Measurements from ENCODE around the gene CD109.
"Not testable (repeated sequence)": the region's sequence is repeated elsewhere in the genome, so short reads cannot be mapped to it uniquely, and the experiment has no call there.

The CD109 gene

DNA sequence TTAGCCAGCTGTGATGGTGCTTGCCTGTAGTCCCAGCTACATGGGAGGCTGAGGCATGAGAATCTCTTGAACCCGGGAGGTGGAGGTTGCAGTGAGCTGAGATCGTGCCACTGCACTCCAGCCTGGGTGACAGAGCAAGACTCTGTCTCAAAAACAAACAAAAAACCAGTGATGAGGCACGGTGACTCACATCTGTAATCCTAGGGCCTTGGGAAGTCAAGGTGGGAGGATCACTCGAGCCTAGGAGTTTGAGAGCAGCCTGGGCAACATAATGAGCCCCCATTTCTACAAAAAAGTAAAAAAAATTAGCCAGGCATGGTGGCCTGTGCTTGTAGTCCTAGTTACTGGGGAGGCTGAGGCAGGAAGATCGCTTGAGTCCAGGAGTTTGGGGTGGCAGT is 19.1 kb downstream of the CD109 start:
- DNase-seq, result peak; percentile 56
- in situ Hi-C loops (cut with HindIII; ENCODE audit: low pct_ligation_motif_present, low pct_unique_long_range_greater_than_20kb, low sequenced_read_pairs), result not testable (repeated sequence)

GRCh38 chr6:73719046-73719445 is 23.0 kb downstream of the CD109 start:
- no peak for DNase-seq
- in situ Hi-C loops (cut with HindIII; ENCODE audit: low pct_ligation_motif_present, low pct_unique_long_range_greater_than_20kb, low sequenced_read_pairs), result no loop called here

DNA sequence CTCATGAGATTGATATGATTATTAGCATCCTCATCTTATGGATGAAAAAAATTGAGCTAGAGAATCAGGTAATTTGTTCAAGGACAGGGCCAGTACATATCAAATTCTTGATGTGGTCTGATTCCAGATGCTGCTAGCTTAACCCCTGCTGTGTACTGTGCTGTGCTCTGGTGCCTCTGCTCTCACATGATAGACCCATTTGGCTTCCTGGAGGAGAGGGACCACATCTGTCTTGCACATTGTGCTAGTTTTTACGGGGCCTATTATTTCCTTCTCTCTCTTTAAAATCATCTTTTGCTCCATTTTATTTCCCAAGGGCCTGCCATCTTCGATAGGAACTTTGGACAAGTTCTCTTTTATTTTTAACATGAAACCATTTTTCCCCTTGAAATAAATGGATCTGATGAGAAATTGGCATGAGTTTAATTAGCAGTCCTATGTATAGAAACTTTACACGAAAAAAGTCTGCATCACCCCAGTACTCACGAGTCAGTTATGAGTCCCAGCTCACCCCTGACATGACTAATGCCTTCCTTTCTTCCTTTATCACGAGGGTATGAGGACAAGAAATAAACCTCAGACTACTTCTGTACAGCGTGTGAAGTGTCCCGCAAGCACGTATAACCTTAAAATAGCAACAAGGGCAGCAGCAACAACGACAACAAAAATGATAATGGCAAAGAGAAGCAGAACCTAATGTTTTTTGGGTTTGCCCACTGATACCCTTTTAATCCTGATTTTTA is 26.5 kb downstream of the CD109 start:
- in situ Hi-C loops (cut with HindIII; ENCODE audit: low pct_ligation_motif_present, low pct_unique_long_range_greater_than_20kb, low sequenced_read_pairs), result no loop called here
- peak; percentile 66 for DNase-seq

DNA sequence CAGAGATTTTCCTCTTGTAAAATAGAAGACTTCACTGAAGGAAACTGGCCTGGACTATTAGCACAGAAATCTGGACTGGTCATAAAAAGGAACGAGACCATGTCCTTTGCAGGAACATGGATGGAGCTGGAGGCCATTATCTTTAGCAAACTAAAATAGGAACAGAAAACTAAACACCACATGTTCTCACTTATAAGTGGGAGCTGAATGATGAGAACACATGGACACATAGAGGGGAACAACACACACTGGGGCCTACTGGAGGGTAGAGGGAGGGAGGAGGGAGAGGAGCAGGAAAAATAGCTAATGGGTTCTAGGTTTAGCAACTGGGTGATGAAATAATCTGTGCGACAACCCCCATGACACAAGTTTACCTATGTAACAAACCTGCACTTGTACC is 27.5 kb downstream of the CD109 start:
- DNase-seq; in situ Hi-C loops (cut with HindIII; ENCODE audit: low pct_ligation_motif_present, low pct_unique_long_range_greater_than_20kb, low sequenced_read_pairs): not testable (repeated sequence)

- in situ Hi-C loops (cut with HindIII; ENCODE audit: low pct_ligation_motif_present, low pct_unique_long_range_greater_than_20kb, low sequenced_read_pairs), result no loop called here
- no peak for DNase-seq
These were observed 28.4 kb downstream of the CD109 start for GRCh38 chr6:73724389-73724788.

GRCh38 chr6:73725192-73725591 is 29.2 kb downstream of the CD109 start:
- in situ Hi-C loops (cut with HindIII; ENCODE audit: low pct_ligation_motif_present, low pct_unique_long_range_greater_than_20kb, low sequenced_read_pairs); DNase-seq: not testable (repeated sequence)

GRCh38 chr6:73727114-73727513 is 31.1 kb downstream of the CD109 start:
- no peak for DNase-seq
- in situ Hi-C loops (cut with HindIII; ENCODE audit: low pct_ligation_motif_present, low pct_unique_long_range_greater_than_20kb, low sequenced_read_pairs), result no loop called here

DNA sequence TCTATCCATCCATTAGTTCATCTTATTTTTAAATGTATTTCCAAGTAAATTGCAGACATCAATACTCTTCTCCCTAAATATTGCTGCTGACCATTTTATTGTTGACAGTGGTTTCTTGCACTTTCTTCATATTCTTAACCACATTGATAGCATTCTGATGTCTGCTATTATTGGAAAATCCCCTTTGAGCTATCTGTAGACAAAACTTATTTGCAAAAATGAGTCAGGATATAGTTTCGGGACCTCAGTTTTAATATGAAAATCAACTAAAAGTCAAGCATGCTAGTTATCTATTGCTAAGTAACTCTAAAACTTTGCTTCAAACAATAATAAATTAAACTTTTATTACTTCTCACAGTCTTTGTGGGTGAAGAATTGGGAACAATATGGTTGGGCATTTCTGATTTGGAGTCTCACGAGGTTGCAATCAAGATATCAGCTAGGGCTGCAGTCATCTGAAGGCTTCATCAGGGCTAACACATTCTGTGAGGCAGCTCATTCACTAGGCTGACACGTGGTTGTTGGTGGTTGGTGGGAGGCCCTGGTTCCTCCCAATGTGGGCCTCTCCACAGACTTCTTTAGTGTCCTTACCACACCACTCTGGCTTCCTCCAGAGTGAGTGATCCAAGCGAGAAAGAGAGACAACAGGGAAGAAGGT is 32.7 kb downstream of the CD109 start:
- no peak for DNase-seq
- in situ Hi-C loops (cut with HindIII; ENCODE audit: low pct_ligation_motif_present, low pct_unique_long_range_greater_than_20kb, low sequenced_read_pairs), result no loop called here

DNA sequence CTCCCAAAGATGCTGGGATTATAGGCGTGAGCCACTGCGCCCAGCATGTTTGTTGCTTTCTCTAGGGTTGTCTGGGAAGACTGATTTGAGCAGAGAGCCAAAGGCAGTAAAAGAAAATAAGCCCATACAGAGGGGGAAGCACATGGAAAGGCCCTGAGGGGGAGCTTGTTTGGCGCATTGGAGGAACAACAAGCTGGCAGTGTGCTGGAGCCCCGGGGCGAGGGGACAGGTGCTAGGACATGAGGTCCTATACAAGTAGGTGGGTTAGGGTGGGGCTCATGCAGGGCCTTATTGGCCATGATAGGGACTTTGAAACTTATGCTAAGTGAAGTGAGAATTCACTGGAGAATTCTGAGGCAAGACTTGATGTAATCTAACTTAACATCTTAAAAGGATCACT is 35.3 kb downstream of the CD109 start:
- in situ Hi-C loops (cut with HindIII; ENCODE audit: low pct_ligation_motif_present, low pct_unique_long_range_greater_than_20kb, low sequenced_read_pairs), result no loop called here
- no peak for DNase-seq

DNA sequence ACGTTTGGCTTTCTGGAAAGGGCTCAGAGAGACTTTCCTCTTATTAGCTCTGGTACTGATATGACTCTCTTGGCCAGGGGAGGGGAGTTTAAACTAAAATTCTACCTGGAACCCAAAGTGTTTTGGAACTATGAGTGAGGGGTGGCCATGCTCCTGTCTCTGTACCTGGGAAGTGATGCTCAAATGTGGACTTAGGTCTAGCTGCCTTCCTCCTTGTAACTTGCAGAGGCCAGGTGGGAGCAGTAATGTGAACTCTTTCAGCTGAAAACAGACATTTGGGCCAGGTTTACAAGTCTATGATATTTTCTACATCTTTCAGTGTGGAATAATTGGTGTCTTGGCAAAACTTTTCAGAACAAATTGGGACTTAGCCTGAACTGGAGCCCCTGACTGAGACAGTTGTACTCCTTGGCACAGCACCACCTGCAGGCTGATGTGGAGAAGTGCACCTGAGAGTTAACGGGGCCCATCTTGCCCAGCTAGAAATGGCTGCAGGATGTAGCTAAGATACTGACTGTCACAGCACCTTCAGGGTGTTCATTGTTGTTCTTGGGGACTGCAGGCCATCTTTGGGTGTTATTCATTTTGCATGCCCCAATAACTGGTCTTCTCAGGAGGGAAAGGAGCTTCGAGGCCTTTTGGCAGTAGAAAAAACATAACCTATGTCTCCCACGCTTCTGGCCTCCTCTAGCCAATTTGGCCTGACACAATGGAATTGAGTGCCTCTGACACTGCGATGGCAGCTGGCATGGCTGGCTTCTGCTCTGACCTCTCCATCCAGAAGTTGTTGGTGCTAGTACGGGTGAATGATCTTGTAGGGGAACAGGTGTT is 37.1 kb downstream of the CD109 start:
- in situ Hi-C loops (cut with HindIII; ENCODE audit: low pct_ligation_motif_present, low pct_unique_long_range_greater_than_20kb, low sequenced_read_pairs), result no loop called here
- peak; percentile 63 for DNase-seq

GRCh38 chr6:73733791-73734190 is 37.8 kb downstream of the CD109 start:
- DNase-seq, result no peak

DNA sequence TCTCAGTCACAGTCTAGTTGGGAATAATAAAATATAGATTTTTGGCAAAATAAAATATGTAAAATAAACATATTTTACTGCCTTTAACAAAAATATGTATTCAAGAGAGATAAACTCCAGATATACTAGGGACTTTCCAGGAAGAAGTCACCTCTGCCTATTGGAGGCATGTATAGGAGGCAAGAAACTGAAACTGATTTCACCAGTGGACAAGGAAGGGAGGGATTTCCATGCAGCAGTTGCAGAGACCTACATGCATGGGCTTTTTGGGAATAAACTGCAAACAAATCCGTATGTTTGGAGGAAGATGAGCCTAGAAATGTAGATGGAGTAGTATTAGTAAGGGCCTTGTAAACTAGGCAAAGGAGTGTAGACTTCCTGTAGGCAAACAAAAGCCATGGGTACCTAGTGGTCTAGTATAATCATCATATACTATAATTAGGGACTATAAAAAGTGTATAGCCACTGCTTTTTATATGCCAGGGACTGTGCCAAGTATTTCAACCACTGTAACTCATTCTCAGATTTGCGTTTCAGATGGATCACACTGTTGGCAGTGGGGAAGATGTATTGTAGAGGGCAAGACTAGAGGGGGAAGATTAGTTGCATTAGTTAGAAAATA is 38.9 kb downstream of the CD109 start:
- DNase-seq, result no peak
- in situ Hi-C loops (cut with HindIII; ENCODE audit: low pct_ligation_motif_present, low pct_unique_long_range_greater_than_20kb, low sequenced_read_pairs), result no loop called here

More at GRCh38 chr6:73733791-73734190, 37.8 kb downstream of the CD109 start:
- in situ Hi-C loops (cut with HindIII; ENCODE audit: low pct_ligation_motif_present, low pct_unique_long_range_greater_than_20kb, low sequenced_read_pairs), result no loop called here

GRCh38 chr6:73738367-73739028 is 42.5 kb downstream of the CD109 start:
- in situ Hi-C loops (cut with HindIII; ENCODE audit: low pct_ligation_motif_present, low pct_unique_long_range_greater_than_20kb, low sequenced_read_pairs), result no loop called here
- no peak for DNase-seq

GRCh38 chr6:73739096-73739495 is 43.1 kb downstream of the CD109 start:
- peak; percentile 60 for DNase-seq
- in situ Hi-C loops (cut with HindIII; ENCODE audit: low pct_ligation_motif_present, low pct_unique_long_range_greater_than_20kb, low sequenced_read_pairs), result no loop called here

- in situ Hi-C loops (cut with HindIII; ENCODE audit: low pct_ligation_motif_present, low pct_unique_long_range_greater_than_20kb, low sequenced_read_pairs), result no loop called here
- no peak for DNase-seq
These were observed 46.4 kb downstream of the CD109 start for GRCh38 chr6:73742433-73742832.

DNA sequence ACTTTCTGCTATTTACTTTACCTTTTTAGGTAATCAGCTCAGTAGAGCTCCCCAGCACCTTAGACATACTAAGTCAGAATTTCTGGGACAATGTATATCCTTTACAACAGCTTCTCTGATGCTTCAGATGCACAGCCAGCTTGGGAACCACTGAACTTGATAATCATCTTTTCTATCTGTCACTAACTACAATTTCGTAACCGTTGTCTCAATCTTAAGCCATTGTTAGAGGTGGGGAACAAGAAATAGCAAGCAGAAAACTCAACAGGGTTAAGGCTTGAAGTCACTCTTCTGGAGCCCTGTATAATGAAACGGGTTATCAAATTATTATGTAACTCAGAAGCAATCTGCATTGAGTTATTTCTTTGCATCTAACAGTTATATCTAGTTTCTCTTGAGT is 47.1 kb downstream of the CD109 start:
- DNase-seq, result no peak
- in situ Hi-C loops (cut with HindIII; ENCODE audit: low pct_ligation_motif_present, low pct_unique_long_range_greater_than_20kb, low sequenced_read_pairs), result no loop called here

DNA sequence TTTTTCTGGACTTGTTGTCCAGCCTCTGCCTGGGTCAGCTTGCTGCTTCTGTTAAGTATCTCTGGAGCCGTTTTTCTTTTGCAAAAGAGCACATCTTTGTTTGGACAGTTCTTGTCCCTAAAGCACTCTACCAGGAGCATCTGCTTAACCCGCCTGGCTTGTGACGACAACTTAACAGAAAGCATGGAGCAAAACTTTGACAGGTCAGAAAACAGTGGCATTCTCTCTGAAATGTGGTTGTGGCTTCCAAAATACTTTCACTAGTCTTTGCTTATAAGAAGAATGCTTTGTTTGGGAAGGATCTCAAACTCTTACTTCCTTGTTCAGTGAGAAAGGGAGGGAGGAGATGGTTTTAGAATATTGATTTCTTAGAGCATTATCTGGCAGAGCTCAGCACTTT is 47.6 kb downstream of the CD109 start:
- in situ Hi-C loops (cut with HindIII; ENCODE audit: low pct_ligation_motif_present, low pct_unique_long_range_greater_than_20kb, low sequenced_read_pairs), result no loop called here
- DNase-seq, result no peak

DNA sequence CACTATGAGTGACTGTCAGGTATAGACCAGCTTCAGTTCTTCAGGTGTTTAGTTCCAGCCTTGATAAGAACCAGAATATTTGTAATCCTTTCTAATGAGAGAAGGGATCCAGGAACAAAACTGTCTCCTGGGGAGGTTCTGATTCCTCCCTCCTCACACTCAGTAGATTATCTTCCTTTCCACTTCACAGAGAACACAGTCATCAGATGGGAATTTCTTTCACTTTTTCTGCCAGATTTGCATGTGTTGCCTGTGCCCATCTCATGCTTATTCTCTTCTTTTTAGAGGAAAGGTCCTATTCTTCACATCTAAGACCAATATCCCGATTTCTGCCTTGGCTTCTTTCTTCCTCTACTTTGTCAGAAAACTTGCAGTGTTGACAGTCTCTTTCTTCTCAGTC is 50.8 kb downstream of the CD109 start:
- in situ Hi-C loops (cut with HindIII; ENCODE audit: low pct_ligation_motif_present, low pct_unique_long_range_greater_than_20kb, low sequenced_read_pairs), result no loop called here
- peak; percentile 40 for DNase-seq

Measured in ACHN (cell line).